ENCODE data around the gene URAD. TPM values are rescaled to one million over a fixed set of nuclear protein-coding genes. Genes with fewer than 3 reads are reported as not detected.

URAD gene
- polyA plus RNA-seq, 1 donor = 47.1 TPM

DNA sequence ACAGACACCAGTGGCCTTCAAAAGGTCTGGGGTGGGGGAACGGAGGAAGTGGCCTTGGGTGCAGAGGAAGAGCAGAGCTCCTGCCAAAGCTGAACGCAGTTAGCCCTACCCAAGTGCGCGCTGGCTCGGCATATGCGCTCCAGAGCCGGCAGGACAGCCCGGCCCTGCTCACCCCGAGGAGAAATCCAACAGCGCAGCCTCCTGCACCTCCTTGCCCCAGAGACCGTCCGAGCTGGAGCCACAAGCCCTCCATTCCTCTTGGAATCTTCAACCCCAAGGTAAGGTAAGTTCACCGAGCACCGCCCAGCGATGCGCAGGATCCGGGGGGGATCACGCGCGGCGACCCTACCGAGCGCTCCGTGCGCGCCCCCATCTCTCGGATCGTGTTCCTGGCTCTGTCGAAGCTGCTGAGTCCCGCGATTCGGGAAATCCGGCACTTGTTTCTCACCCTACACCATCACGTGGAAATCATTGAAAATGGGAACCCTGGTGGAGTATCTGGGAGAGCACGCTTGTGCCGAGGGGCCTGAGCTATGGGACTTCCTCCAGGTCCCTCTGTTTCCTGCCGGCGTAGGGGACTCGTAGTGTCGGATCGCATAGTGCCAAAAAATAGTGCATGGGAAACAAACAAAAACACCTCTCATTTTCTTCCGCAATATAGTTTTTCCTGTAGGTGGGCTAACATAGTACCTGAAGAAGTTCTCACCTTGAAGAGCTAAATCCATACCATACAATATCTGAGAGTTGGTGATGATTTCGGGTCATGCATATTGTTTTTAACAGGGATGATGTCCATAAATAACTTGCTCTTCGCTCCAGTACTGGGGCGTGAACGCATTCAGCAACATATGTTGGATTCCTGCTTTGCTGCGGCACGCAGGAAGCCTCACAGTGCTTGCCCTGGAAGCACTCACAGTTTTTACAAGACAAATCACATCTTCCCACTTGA, 59.4 kb downstream of the URAD start:
- peak in 1 of 2 donors; percentile 24 for DNase-seq
- Histone ChIP-seq H3K9me3 (ENCODE audit: control insufficient read depth, low read depth, low read length) (peaks cover 13% of the 10 kb centered on the region), H3K4me3 (ENCODE audit: low read length) (no peak overlapping the region), H3K27me3 (ENCODE audit: control insufficient read depth, insufficient read depth, low read length) (peaks cover 75% of the 10 kb centered on the region), H3K36me3 (ENCODE audit: control insufficient read depth, insufficient read depth, low read length) (no peaks in the 10 kb centered on the region), H3K4me1 (ENCODE audit: control insufficient read depth, insufficient read depth, low read length) (peaks cover 21% of the 10 kb centered on the region), H3K27ac (ENCODE audit: low read length) (no peak overlapping the region)
- WGBS (ENCODE audit: insufficient coverage, low lambda C conversion rate) = 80% methylated on average over 1 of the region's 48 CpGs

DNA sequence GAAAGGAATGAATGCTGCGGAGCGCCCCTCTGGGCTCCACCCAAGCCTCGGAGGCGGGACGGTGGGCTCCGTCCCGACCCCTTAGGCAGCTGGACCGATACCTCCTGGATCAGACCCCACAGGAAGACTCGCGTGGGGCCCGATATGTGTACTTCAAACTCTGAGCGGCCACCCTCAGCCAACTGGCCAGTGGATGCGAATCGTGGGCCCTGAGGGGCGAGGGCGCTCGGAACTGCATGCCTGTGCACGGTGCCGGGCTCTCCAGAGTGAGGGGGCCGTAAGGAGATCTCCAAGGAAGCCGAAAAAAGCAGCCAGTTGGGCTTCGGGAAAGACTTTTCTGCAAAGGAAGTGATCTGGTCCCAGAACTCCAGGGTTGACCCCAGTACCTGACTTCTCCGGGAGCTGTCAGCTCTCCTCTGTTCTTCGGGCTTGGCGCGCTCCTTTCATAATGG, 60.1 kb downstream of the URAD start:
- no CpG with 5 or more reads among the region's 26 CpGs for WGBS (ENCODE audit: insufficient coverage, low lambda C conversion rate)
- H3K9me3 ChIP-seq (ENCODE audit: control insufficient read depth, low read depth, low read length) = peaks cover 13% of the 10 kb centered on the region
- DNase-seq = no peak
- H3K27ac ChIP-seq (ENCODE audit: low read length) = no peak overlapping the region
- H3K36me3 ChIP-seq (ENCODE audit: control insufficient read depth, insufficient read depth, low read length) = no peaks in the 10 kb centered on the region
- H3K27me3 ChIP-seq (ENCODE audit: control insufficient read depth, insufficient read depth, low read length) = peaks cover 79% of the 10 kb centered on the region
- no peak overlapping the region for H3K4me3 ChIP-seq (ENCODE audit: low read length)
- peaks cover 21% of the 10 kb centered on the region for H3K4me1 ChIP-seq (ENCODE audit: control insufficient read depth, insufficient read depth, low read length)

Other genes starting within 250 kb of the URAD start
- not detected for gene GSX1, start 196.2 kb downstream of the URAD start, polyA plus RNA-seq
- 20.0 TPM for gene PDX1, start 68.7 kb downstream of the URAD start, polyA plus RNA-seq
- 132 TPM for gene CDX2, start 19.4 kb downstream of the URAD start, polyA plus RNA-seq
- 1.1 TPM for gene FLT3, start 111.9 kb upstream of the URAD start, polyA plus RNA-seq
- gene PAN3, start 149.9 kb upstream of the URAD start, polyA plus RNA-seq = 37.1 TPM